NT2/D1 (cell line): ENCODE data around the gene DLG2.

Source experiments
- SUZ12 ChIP-seq: IDR thresholded peaks from 2 replicates; pipeline ENCODE4 v1.6.1; 2011; ENCODE audit not compliant: insufficient read length, insufficient read depth; ENCODE audit errors: extremely low read depth
- YY1 ChIP-seq: IDR thresholded peaks from 2 replicates; pipeline ENCODE4 v1.6.1; 2011; ENCODE audit not compliant: insufficient read length, insufficient read depth
- ZNF274 ChIP-seq: IDR thresholded peaks from 2 replicates; pipeline ENCODE4 v1.6.1; 2011; ENCODE audit warnings: mild to moderate bottlenecking, low read depth, low read length

DNA sequence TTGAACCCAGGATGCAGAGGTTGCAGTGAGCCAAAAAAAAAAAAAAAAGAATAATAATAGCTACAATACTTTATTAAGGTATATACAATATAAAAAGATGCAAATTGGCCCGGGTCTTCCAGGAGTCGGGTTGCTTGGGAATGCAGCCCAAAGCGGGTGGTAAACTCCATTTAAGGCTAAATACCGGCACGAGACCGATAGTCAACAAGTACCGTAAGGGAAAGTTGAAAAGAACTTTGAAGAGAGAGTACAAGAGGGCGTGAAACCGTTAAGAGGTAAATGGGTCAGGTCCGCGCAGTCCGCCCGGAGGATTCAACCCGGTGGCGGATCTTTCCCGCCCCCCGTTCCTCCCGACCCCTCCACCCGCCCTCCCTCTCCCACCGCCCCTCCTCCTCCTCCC lies 143.3 kb downstream of the DLG2 start:
- no peak for TF ChIP-seq ZNF274
- no peak for TF ChIP-seq SUZ12
- no peak for TF ChIP-seq YY1
